Measurements from ENCODE around the gene C16orf74. TPM values are rescaled to one million over a fixed set of nuclear protein-coding genes. Genes with fewer than 3 reads are reported as not detected.

Gene C16orf74
- total RNA-seq, 1 donor from 2014 or later, result 3.1 TPM

GRCh38 chr16:85668676-85669424, 82.0 kb downstream of the C16orf74 start:
- no peaks in the 10 kb centered on the region for H3K4me1 Mint-ChIP-seq (ENCODE audit: unreplicated experiment)
- DNase-seq (ENCODE audit: extremely low spot score, unreplicated experiment), result no peak
- no peak overlapping the region for H3K4me3 Mint-ChIP-seq
- H3K36me3 Mint-ChIP-seq, result peaks cover 33% of the 10 kb centered on the region
- TF ChIP-seq CTCF (conservative IDR thresholded peaks at IDR 0.05), result no peak
- no peak overlapping the region for H3K27ac Mint-ChIP-seq
- H3K9me3 Mint-ChIP-seq, result no peaks in the 10 kb centered on the region
- H3K27me3 Mint-ChIP-seq, result no peaks in the 10 kb centered on the region

GRCh38 chr16:85667841-85668413, 83.0 kb downstream of the C16orf74 start:
- Mint-ChIP-seq H3K4me3 (no peak overlapping the region), H3K27me3 (no peaks in the 10 kb centered on the region), H3K4me1 (ENCODE audit: unreplicated experiment) (no peaks in the 10 kb centered on the region), H3K36me3 (peaks cover 33% of the 10 kb centered on the region), H3K27ac (no peak overlapping the region), H3K9me3 (no peaks in the 10 kb centered on the region)
- no peak for TF ChIP-seq CTCF (conservative IDR thresholded peaks at IDR 0.05)
- DNase-seq (ENCODE audit: extremely low spot score, unreplicated experiment), result no peak

- H3K4me3 Mint-ChIP-seq, result no peak overlapping the region
- no peak for TF ChIP-seq CTCF (conservative IDR thresholded peaks at IDR 0.05)
- peaks cover 6% of the 10 kb centered on the region for H3K4me1 Mint-ChIP-seq (ENCODE audit: unreplicated experiment)
- DNase-seq (ENCODE audit: extremely low spot score, unreplicated experiment), result no peak
- H3K36me3 Mint-ChIP-seq, result peaks cover 34% of the 10 kb centered on the region
- H3K9me3 Mint-ChIP-seq, result no peaks in the 10 kb centered on the region
- no peak overlapping the region for H3K27ac Mint-ChIP-seq
- H3K27me3 Mint-ChIP-seq, result no peaks in the 10 kb centered on the region
Observed at GRCh38 chr16:85667261-85667660, 83.6 kb downstream of the C16orf74 start.

- Mint-ChIP-seq H3K27me3 (no peaks in the 10 kb centered on the region), H3K9me3 (no peaks in the 10 kb centered on the region), H3K4me1 (ENCODE audit: unreplicated experiment) (peaks cover 11% of the 10 kb centered on the region), H3K4me3 (no peak overlapping the region), H3K27ac (peak overlapping the region; percentile 44), H3K36me3 (peaks cover 33% of the 10 kb centered on the region)
- DNase-seq (ENCODE audit: extremely low spot score, unreplicated experiment), result no peak
- no peak for TF ChIP-seq CTCF (conservative IDR thresholded peaks at IDR 0.05)
Observed at GRCh38 chr16:85665929-85666328, 85.0 kb downstream of the C16orf74 start.

GRCh38 chr16:85665373-85665740, 85.5 kb downstream of the C16orf74 start:
- Mint-ChIP-seq H3K27me3 (no peaks in the 10 kb centered on the region), H3K4me3 (no peak overlapping the region), H3K9me3 (no peaks in the 10 kb centered on the region), H3K4me1 (ENCODE audit: unreplicated experiment) (peaks cover 11% of the 10 kb centered on the region), H3K36me3 (peaks cover 27% of the 10 kb centered on the region), H3K27ac (no peak overlapping the region)
- no peak for TF ChIP-seq CTCF (conservative IDR thresholded peaks at IDR 0.05)
- DNase-seq (ENCODE audit: extremely low spot score, unreplicated experiment), result no peak
